ENCODE measurements around the gene DGKI. TPM values are rescaled to one million over a fixed set of nuclear protein-coding genes. Genes with fewer than 3 reads are reported as not detected.

DGKI gene
- total RNA-seq, 6 experiments from 2014 or later = 1.2 to 2.2 (median 1.6) TPM

DNA sequence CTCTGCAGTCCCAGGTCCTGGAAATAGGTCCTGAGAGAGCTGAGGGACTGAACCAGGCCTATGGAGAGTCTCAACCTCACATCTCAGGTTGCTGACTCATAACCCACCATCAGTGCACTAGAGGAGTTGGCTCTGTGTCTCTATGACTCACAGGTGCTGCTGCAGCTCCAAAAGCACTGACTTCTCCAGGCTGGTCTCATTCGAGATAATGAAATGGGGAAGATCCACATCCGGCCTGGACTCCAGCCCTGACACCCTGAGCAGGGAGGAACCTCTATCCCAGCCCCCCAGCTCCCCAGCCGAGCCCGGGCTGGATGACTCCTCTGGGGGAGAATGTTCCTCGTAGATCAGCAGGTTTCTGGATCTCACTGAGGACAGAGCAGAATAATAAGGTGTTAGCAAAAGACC, 35.5 kb upstream of the DGKI start:
- Mint-ChIP-seq H3K4me3 (peak overlapping the region; percentile 79), H3K9me3 (no peaks in the 10 kb centered on the region), H3K36me3 (ENCODE audit: low read depth) (peaks cover 66% of the 10 kb centered on the region), H3K27me3 (ENCODE audit: insufficient read depth) (peaks cover 10% of the 10 kb centered on the region), H3K27ac (peak overlapping the region; percentile 93), H3K4me1 (ENCODE audit: low read depth) (peaks cover 95% of the 10 kb centered on the region)
- TF ChIP-seq, protein P1, sequence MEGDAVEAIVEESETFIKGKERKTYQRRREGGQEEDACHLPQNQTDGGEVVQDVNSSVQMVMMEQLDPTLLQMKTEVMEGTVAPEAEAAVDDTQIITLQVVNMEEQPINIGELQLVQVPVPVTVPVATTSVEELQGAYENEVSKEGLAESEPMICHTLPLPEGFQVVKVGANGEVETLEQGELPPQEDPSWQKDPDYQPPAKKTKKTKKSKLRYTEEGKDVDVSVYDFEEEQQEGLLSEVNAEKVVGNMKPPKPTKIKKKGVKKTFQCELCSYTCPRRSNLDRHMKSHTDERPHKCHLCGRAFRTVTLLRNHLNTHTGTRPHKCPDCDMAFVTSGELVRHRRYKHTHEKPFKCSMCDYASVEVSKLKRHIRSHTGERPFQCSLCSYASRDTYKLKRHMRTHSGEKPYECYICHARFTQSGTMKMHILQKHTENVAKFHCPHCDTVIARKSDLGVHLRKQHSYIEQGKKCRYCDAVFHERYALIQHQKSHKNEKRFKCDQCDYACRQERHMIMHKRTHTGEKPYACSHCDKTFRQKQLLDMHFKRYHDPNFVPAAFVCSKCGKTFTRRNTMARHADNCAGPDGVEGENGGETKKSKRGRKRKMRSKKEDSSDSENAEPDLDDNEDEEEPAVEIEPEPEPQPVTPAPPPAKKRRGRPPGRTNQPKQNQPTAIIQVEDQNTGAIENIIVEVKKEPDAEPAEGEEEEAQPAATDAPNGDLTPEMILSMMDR (IDR thresholded peaks at IDR 0.05) = no peak
- peak; percentile 100 for DNase-seq

DNA sequence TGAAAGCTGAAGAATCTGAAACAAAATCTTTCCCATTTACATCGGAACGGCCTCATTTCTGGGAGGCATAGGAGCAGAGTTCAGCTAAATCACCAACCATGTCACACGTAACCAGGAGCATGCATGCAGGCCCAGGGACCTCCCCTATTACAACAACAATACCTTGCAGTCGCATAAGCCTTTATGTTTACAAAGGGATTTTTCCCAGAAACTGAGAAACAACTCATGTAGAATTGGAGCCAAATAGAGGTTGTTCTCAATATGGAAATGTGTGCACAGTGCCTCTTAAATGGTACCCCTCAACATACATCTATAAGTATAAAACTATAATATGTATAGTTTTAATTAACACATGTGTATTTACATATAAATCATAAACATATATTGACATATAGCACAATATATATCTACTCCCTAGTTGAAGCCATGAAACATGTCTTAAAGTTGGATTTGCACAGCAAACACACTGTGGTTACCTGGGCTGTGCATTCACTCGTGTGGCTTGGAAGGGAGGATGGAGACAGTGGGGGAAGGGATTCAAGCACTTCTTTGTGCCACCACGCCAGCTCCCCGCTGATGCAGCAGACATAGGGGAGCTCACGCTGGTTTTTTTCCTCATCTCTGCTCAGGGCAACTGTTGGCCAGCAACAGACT, 35.0 kb upstream of the DGKI start:
- TF ChIP-seq, protein P1 (IDR thresholded peaks at IDR 0.05) = no peak
- Mint-ChIP-seq H3K4me3 (peak overlapping the region; percentile 79), H3K36me3 (ENCODE audit: low read depth) (peaks cover 66% of the 10 kb centered on the region), H3K27me3 (ENCODE audit: insufficient read depth) (peaks cover 10% of the 10 kb centered on the region), H3K4me1 (ENCODE audit: low read depth) (peaks cover 95% of the 10 kb centered on the region), H3K9me3 (no peaks in the 10 kb centered on the region), H3K27ac (peak overlapping the region; percentile 93)
- DNase-seq = no peak

GRCh38 chr7:137880432-137880831, 33.7 kb upstream of the DGKI start:
- H3K9me3 Mint-ChIP-seq = no peaks in the 10 kb centered on the region
- H3K27ac Mint-ChIP-seq = peak overlapping the region; percentile 92
- peak; percentile 84 for DNase-seq
- peak overlapping the region; percentile 68 for H3K4me3 Mint-ChIP-seq
- H3K36me3 Mint-ChIP-seq (ENCODE audit: low read depth) = peaks cover 62% of the 10 kb centered on the region
- H3K27me3 Mint-ChIP-seq (ENCODE audit: insufficient read depth) = peaks cover 10% of the 10 kb centered on the region
- TF ChIP-seq, protein P1 (IDR thresholded peaks at IDR 0.05) = no peak
- H3K4me1 Mint-ChIP-seq (ENCODE audit: low read depth) = peaks cover 97% of the 10 kb centered on the region

DNA sequence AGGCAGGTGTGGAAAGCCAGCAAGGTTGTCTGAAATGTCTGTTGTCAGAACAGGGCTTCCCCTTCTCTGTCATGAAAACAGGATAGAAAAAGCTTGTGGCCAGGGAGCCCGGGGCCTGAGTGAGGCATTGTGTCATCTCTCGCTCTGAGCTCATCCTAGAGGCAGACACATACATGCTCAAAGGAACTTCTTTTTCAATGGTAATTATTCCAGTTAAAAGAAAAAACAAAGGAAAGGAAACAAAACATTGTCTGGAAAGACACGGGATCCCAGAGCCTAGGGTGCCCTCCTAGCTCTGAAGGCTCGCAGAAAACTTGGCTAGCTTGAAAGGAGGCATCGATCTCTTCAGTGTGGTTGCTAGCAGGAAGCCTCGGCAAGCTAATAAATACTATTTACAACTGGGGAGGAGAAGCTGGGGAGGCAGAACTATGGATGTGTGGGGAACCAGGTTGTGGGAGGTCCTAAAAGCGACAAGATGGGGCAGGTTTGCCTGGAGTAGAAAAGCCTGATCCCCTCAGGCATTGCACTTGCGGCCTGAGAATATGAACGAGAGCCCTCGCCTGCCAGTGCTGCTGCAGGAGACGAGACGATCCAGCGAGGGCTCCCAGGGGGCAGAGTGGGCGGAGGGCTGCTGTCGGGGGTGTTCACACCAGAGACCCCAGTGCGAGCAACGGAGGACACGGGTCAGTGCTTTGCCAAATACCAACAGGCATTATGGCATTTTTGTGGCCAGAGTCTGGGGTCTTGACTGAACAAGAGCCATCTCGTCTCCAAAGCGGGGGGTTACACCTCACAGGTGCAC, 32.8 kb upstream of the DGKI start:
- peak; percentile 68 for DNase-seq
- TF ChIP-seq, protein P1 (IDR thresholded peaks at IDR 0.05) = no peak
- Mint-ChIP-seq H3K27me3 (ENCODE audit: insufficient read depth) (peaks cover 10% of the 10 kb centered on the region), H3K27ac (peak overlapping the region; percentile 92), H3K36me3 (ENCODE audit: low read depth) (peaks cover 54% of the 10 kb centered on the region), H3K4me1 (ENCODE audit: low read depth) (peaks cover 98% of the 10 kb centered on the region), H3K9me3 (no peaks in the 10 kb centered on the region), H3K4me3 (peak overlapping the region; percentile 68)

GRCh38 chr7:137878333-137878961, 31.7 kb upstream of the DGKI start:
- Mint-ChIP-seq H3K4me3 (peak overlapping the region; percentile 47), H3K4me1 (ENCODE audit: low read depth) (peaks cover 98% of the 10 kb centered on the region), H3K27me3 (ENCODE audit: insufficient read depth) (peaks cover 10% of the 10 kb centered on the region), H3K36me3 (ENCODE audit: low read depth) (peaks cover 54% of the 10 kb centered on the region), H3K27ac (peak overlapping the region; percentile 92), H3K9me3 (no peaks in the 10 kb centered on the region)
- peak; percentile 23 for DNase-seq
- TF ChIP-seq, protein P1 (IDR thresholded peaks at IDR 0.05) = no peak

All from HFFc6 (cell line).